ENCODE measurements around the gene SLA2. TPM values are rescaled to one million over a fixed set of nuclear protein-coding genes. Genes with fewer than 3 reads are reported as not detected.

Gene SLA2
- total and polyA plus RNA-seq, 2 of the 4 experiments (the other 2 are of a cell fraction), result 0.03 TPM; not detected in 1

DNA sequence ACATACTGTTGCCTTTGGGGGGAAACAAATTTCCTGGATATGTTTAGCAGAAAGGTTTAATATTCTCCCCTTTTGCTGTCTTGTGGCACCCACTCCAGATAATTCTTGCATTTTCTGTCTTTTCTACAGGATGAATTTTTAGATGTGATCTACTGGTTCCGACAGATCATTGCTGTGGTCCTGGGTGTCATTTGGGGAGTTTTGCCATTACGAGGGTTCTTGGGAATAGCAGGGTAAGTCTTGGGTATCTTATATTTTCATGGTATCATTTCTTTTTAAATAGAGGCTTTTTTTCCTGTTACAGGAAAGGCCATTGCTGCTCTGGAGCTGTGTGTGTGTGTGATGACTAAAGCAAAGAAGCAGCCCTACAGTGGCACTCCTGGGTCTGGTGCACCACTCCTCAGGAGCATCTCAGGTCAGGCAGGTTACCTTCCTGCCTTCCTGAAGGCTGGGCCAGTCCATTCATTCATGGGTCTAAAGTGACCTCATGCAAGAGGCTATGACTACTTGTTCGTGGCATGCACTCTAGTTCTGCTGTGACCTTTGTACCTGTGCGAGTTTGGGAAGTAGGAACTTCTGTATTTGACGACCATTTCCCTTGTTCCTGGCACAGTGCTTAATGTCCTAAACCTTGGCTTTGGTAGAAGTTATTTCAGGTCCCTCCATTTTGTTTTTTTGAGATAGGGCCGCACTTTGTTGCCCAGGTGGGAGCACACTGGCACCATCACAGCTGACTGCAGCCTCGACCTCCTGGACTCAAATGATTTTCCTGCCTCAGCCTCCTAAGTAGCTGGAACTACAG, 38.2 kb downstream of the SLA2 start:
- peaks cover 15% of the 10 kb centered on the region; the same call in 1 of the 2 replicates for H4K20me1 ChIP-seq (ENCODE audit: insufficient read depth, low read length)
- H3K36me3 ChIP-seq (ENCODE audit: control insufficient read depth, insufficient read depth, low read length), result peaks cover 33% of the 10 kb centered on the region
- no peak overlapping the region for H3K4ac ChIP-seq (ENCODE audit: low read depth, low read length)
- H3K27me3 ChIP-seq (ENCODE audit: control insufficient read depth, insufficient read depth, low read length), result no peaks in the 10 kb centered on the region
- no peak overlapping the region for H2AFZ ChIP-seq (replicated peaks; ENCODE audit: low read length, poor library complexity)
- H4K5ac ChIP-seq (ENCODE audit: low read depth, low read length), result no peak overlapping the region
- WGBS, 2 experiments (ENCODE audit: extremely low coverage in 2 of 2, insufficient read length in 1 of 2), result 88% methylated on average over 3 of the region's 7 CpGs; no CpG with 5 or more reads in 1 of the 2 experiments
- H4K8ac ChIP-seq (ENCODE audit: low read depth in 2 of 2, low read length in 2 of 2), result no peak overlapping the region
- no peak overlapping the region for H2BK5ac ChIP-seq (ENCODE audit: low read depth, low read length, poor library complexity, severe bottlenecking)
- H2AK5ac ChIP-seq (ENCODE audit: low read depth, low read length), result no peak overlapping the region
- no peak overlapping the region for H3K14ac ChIP-seq (replicated peaks; ENCODE audit: low read depth, low read length)
- ChIA-PET CTCF (no interaction called here), POLR2A (ENCODE audit: unreplicated experiment) (interaction anchor here (0.5 kb wide), 1 partner anchor 11 kb away, joined by 4 read pairs; no protein-coding TSS in a partner anchor)
- no peak overlapping the region for H2BK120ac ChIP-seq (ENCODE audit: low read depth, low read length)
- no peak overlapping the region for H3K18ac ChIP-seq (ENCODE audit: low read depth, low read length)
- H2AK9ac ChIP-seq (replicated peaks; ENCODE audit: low read depth, low read length, poor library complexity), result no peak overlapping the region
- H3K9me3 ChIP-seq (ENCODE audit: control insufficient read depth, insufficient read depth, low read length), result no peaks in the 10 kb centered on the region
- no peak overlapping the region for H2BK20ac ChIP-seq (ENCODE audit: low read depth, low read length)
- no TSS peak for BruUV-seq (replicated peaks)
- intact Hi-C loops (cut with micrococcal nuclease) (no loop called here), in situ Hi-C loops (cut with MboI; ENCODE audit: low sequenced_read_pairs) (no loop called here), dilution Hi-C loops (cut with HindIII; ENCODE audit: low sequenced_read_pairs, unreplicated experiment) (no loop called here)
- no peak overlapping the region for H3K4me3 ChIP-seq (ENCODE audit: insufficient read depth, low read depth, low read length)
- peak overlapping the region; percentile 17; the same call in 1 of the 2 replicates for H3K23ac ChIP-seq (ENCODE audit: low read depth, low read length)
- no peak overlapping the region for H3K9ac ChIP-seq (ENCODE audit: low read depth, low read length)
- no peak overlapping the region for H3K27ac ChIP-seq (ENCODE audit: insufficient read depth, low read length)
- peaks cover 4% of the 10 kb centered on the region; the same call in 1 of the 2 replicates for H3K4me1 ChIP-seq (ENCODE audit: control insufficient read depth, insufficient read depth, low read length)
- ATAC-seq (ENCODE audit: low read depth) (no peak), DNase-seq (no peak)
- H3K79me1 ChIP-seq (ENCODE audit: low read depth in 1 of 2, low read length in 2 of 2), result peaks cover 9 to 30% of the 10 kb centered on the region in 2 experiments; a peak in 3 of 4 replicates
- no peak overlapping the region for H2BK15ac ChIP-seq (ENCODE audit: low read depth, low read length)
- TF ChIP-seq FOS (IDR thresholded peaks at IDR 0.05; ENCODE audit: low read depth, low read length), result no peak
- no peak for TF ChIP-seq RFX5 (IDR thresholded peaks at IDR 0.05; ENCODE audit: low read depth, low read length)
- TF ChIP-seq BHLHE40 (IDR thresholded peaks at IDR 0.05; ENCODE audit: low read depth, low read length), result no peak
- peaks cover 8% of the 10 kb centered on the region; the same call in 1 of the 2 replicates for H3K9me1 ChIP-seq (ENCODE audit: insufficient read depth, low read length)
- no peak overlapping the region for H4K91ac ChIP-seq (ENCODE audit: insufficient read depth, low read depth, low read length)
- no peak overlapping the region for H3K56ac ChIP-seq (ENCODE audit: extremely low read depth, insufficient read depth, low read length)
- H3K4me2 ChIP-seq (ENCODE audit: low read depth, low read length), result no peak overlapping the region

Measured in IMR-90 (cell line).